ENCODE measurements around the gene PCK1.

The PCK1 gene

GRCh38 chr20:57585466-57586213, 24.7 kb downstream of the PCK1 start:
- TF ChIP-seq CTCF (IDR thresholded peaks at IDR 0.05; ENCODE audit: low read depth, low read length, missing control alignments), result no peak
- DNase-seq (ENCODE audit: extremely low read depth, low read depth), result no peak
- H3K4me3 ChIP-seq (replicated peaks; ENCODE audit: low read depth, low read length), result no peak overlapping the region

DNA sequence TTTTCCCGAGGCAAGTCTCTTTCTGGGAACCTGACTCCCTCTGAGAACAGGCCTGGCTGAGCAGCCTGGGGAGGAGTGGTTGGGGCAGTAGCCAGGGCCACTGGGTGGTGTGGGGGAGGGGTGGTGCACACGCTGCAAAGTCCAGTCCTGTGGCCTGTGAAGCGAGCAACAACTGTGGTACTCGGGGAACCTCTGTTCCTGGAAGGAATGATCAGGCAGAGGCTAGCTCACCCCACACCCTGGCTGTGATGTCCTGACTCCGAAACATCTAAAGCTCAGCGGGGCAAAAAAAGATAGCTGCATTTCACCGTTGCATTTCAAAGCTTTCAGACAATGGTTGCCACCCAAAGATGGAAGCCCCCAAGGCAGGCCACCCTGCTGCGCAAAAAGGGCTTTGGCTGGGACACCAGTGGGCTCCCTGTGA, 25.5 kb downstream of the PCK1 start:
- no peak overlapping the region for H3K4me3 ChIP-seq (replicated peaks; ENCODE audit: low read depth, low read length)
- DNase-seq (ENCODE audit: extremely low read depth, low read depth), result no peak
- no peak for TF ChIP-seq CTCF (IDR thresholded peaks at IDR 0.05; ENCODE audit: low read depth, low read length, missing control alignments)

DNA sequence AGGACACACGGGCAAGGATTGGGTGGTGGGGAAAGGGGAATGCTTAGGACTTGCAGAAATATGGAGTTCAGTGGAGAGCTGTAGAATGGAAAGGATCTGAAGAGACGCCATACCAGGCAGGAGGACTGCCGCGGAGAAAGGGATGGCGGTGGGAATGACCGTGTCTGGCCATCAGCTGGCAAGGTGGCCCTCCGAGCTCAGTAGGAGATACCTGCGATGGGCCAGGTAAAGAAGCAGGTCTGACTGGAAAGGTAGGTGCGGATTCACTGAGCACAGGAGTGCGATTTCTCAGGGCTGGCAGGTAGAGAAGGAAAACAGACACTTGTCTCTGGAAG, 26.0 kb downstream of the PCK1 start:
- DNase-seq (ENCODE audit: extremely low read depth, low read depth), result no peak
- TF ChIP-seq CTCF (IDR thresholded peaks at IDR 0.05; ENCODE audit: low read depth, low read length, missing control alignments), result no peak
- no peak overlapping the region for H3K4me3 ChIP-seq (replicated peaks; ENCODE audit: low read depth, low read length)

DNA sequence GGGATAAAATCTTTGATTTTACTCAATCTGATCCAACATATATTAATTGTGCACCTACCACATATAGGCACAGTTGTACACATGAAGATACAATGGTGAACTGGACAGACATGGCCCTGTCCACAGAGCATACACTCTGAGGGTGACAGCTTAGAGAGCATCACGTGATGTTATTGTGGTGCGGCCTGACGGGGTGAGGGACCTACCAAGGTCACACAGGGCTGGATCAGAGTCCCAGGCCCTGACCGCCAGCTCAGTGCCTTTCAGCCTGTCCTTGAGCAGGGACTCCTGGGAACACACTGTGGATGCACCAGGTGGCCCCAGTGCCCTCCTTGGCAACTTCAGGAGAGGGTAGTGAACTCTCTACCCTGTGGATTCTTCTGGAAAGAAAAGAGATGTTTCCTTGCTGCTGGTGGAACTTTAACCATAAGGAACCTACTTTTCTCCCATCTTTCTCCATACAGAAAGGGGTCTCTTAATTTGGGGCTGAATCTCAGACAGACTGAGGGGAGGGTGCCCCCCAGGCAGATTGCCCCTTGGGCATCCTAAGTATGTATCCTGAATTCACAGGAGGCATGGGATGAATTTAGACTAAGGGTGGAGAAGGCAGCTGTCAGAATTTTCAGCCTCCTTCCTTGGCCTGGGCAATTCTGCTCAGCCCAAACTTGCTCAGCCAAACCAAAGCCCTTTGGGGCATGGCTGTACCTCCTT, 26.5 kb downstream of the PCK1 start:
- no peak for DNase-seq (ENCODE audit: extremely low read depth, low read depth)
- TF ChIP-seq CTCF (IDR thresholded peaks at IDR 0.05; ENCODE audit: low read depth, low read length, missing control alignments), result no peak
- no peak overlapping the region for H3K4me3 ChIP-seq (replicated peaks; ENCODE audit: low read depth, low read length)

DNA sequence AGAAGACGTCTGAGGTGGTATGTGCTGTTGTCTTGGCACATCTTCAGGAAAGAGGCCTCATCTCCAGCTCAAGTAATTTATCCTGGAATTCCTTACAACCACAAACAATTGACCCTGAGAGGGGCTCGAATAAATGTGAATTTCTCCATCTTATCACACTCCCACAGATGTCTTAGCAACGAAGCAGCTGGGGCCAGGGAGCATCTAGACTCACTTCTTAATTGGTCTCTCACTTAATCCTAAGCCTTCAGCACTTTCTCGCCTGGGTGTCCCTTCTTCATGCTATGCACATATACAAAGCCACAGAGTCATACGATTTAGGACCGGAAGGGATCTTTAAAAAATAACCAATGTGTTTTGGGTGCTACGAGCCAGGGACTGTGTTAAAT, 27.1 kb downstream of the PCK1 start:
- TF ChIP-seq CTCF (IDR thresholded peaks at IDR 0.05; ENCODE audit: low read depth, low read length, missing control alignments), result no peak
- DNase-seq (ENCODE audit: extremely low read depth, low read depth), result no peak
- H3K4me3 ChIP-seq (replicated peaks; ENCODE audit: low read depth, low read length), result no peak overlapping the region

DNA sequence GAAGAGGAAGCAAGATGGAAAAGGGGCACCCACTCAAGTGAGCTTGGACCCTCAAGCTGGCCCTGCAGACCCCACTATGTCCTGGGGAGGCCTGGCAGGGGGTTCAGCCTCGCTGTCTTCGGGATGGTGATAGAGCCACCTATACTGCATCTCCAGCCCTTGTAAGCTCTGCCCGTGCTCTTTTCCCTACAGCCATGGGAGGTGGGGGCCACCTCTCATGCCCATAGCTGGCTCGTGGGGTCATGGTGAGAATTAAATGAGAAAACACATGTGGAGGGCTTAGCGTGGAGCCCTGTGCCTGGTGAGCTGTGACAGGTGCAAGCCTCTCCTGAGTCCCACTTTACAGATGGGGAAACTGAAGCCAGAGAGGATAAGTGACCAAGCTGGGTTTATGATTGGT, 27.7 kb downstream of the PCK1 start:
- no peak overlapping the region for H3K4me3 ChIP-seq (replicated peaks; ENCODE audit: low read depth, low read length)
- no peak for DNase-seq (ENCODE audit: extremely low read depth, low read depth)
- TF ChIP-seq CTCF (IDR thresholded peaks at IDR 0.05; ENCODE audit: low read depth, low read length, missing control alignments), result no peak

All from HFF-Myc (cell line).